Measurements from ENCODE around the gene NAGA.

NAGA gene

GRCh38 chr22:42022162-42022847, 48.3 kb downstream of the NAGA start:
- DNase-seq (ENCODE audit: low read depth) = no peak
- TF ChIP-seq CTCF (IDR thresholded peaks at IDR 0.05; ENCODE audit: control insufficient read depth, insufficient read depth, low read depth, low read length, missing control alignments) = no peak
- no peak overlapping the region for H3K4me3 ChIP-seq (ENCODE audit: control insufficient read depth, low read depth, low read length)

- no peak overlapping the region for H3K4me3 ChIP-seq (ENCODE audit: control insufficient read depth, low read depth, low read length)
- DNase-seq (ENCODE audit: low read depth) = no peak
- no peak for TF ChIP-seq CTCF (IDR thresholded peaks at IDR 0.05; ENCODE audit: control insufficient read depth, insufficient read depth, low read depth, low read length, missing control alignments)
Measured at GRCh38 chr22:42021571-42021970, 49.0 kb downstream of the NAGA start.

- no peak for TF ChIP-seq CTCF (IDR thresholded peaks at IDR 0.05; ENCODE audit: control insufficient read depth, insufficient read depth, low read depth, low read length, missing control alignments)
- no peak for DNase-seq (ENCODE audit: low read depth)
- H3K4me3 ChIP-seq (ENCODE audit: control insufficient read depth, low read depth, low read length) = no peak overlapping the region
Measured at GRCh38 chr22:42018224-42018623, 52.4 kb downstream of the NAGA start.

- no peak for DNase-seq (ENCODE audit: low read depth)
- no peak for TF ChIP-seq CTCF (IDR thresholded peaks at IDR 0.05; ENCODE audit: control insufficient read depth, insufficient read depth, low read depth, low read length, missing control alignments)
- H3K4me3 ChIP-seq (ENCODE audit: control insufficient read depth, low read depth, low read length) = no peak overlapping the region
Measured at GRCh38 chr22:42016111-42016510, 54.5 kb downstream of the NAGA start.

- no peak for DNase-seq (ENCODE audit: low read depth)
- H3K4me3 ChIP-seq (ENCODE audit: control insufficient read depth, low read depth, low read length) = no peak overlapping the region
- no peak for TF ChIP-seq CTCF (IDR thresholded peaks at IDR 0.05; ENCODE audit: control insufficient read depth, insufficient read depth, low read depth, low read length, missing control alignments)
Measured at GRCh38 chr22:42013385-42013784, 57.2 kb downstream of the NAGA start.

- no peak for TF ChIP-seq CTCF (IDR thresholded peaks at IDR 0.05; ENCODE audit: control insufficient read depth, insufficient read depth, low read depth, low read length, missing control alignments)
- no peak for DNase-seq (ENCODE audit: low read depth)
- H3K4me3 ChIP-seq (ENCODE audit: control insufficient read depth, low read depth, low read length) = no peak overlapping the region
Measured at GRCh38 chr22:42010778-42011177, 59.8 kb downstream of the NAGA start.

All from AG09309 (cell line).